Activated T-cell treated with anti-CD3 and anti-CD28 coated beads, Interleukin-2, amount 50 U/mL, for 24 hours (primary cell): Measurements from ENCODE around the gene CCDC159.
"Not testable (repeated sequence)": the region's sequence is repeated elsewhere in the genome, so short reads cannot be mapped to it uniquely, and the experiment has no call there.

ENCODE experiments used
- DNase-seq: peaks from one replicate; pipeline ENCODE4 v3.0.0-alpha.2; 2020
- H3K27ac Mint-ChIP-seq: 2 replicates; pipeline ENCODE4 v1.8.0; 2020; ENCODE audit warnings: mild to moderate bottlenecking, mixed read lengths
- H3K27me3 Mint-ChIP-seq: 2 replicates; pipeline ENCODE4 v1.8.0; 2020; ENCODE audit warnings: mixed read lengths
- H3K36me3 Mint-ChIP-seq: 2 replicates; pipeline ENCODE4 v1.8.0; 2020; ENCODE audit warnings: low read depth, mixed read lengths
- H3K4me1 Mint-ChIP-seq: 2 replicates; pipeline ENCODE4 v1.8.0; 2020; ENCODE audit warnings: low read depth, mixed read lengths
- H3K4me3 Mint-ChIP-seq: 2 replicates; pipeline ENCODE4 v1.8.0; 2020; ENCODE audit warnings: mild to moderate bottlenecking, moderate library complexity, mixed read lengths
- H3K9me3 Mint-ChIP-seq: 2 replicates; pipeline ENCODE4 v1.8.0; 2020; ENCODE audit warnings: mixed read lengths

CCDC159 gene

DNA sequence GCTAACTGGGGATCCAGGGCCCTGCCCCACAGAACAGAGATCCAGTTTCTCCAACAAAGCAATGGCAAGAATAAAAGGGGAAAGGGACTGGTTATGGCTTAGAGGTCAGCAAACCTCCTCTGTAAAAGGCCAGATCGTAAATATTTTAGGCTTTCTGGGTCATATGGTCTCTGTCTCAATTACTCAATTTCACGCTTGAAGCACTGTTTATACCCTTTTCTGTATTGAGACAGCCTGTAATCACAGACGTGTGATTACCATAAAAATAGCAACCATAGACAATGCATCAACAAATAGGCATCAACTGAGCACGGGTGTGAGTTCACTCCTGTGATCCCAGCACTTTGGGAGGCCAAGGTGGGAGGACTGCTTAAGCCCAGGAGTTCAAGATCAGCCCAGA, 16.2 kb upstream of the CCDC159 start:
- Mint-ChIP-seq H3K4me3 (no peak overlapping the region), H3K27me3 (no peaks in the 10 kb centered on the region), H3K9me3 (no peaks in the 10 kb centered on the region), H3K27ac (no peak overlapping the region), H3K4me1 (no peaks in the 10 kb centered on the region), H3K36me3 (peaks cover 22% of the 10 kb centered on the region)
- no peak for DNase-seq

DNA sequence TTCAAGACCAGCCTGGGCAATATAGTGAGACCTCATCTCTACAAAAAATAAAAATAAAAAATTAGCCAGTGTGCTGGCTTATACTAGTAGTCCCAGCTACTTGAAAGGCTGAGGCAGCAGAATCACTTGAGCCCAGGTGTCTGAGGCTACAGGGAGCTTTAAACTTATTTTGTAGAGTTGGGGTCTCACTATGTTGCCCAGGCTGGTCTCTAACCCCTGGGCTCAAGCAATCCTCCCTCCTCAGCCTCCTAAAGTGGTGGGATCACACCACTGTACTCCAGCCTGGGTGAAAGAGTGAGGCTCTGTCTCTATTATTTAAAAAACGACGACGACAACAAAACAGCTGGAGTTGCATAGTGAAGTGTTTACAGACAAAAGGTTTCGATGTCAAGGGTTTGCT, 14.8 kb upstream of the CCDC159 start:
- no peaks in the 10 kb centered on the region for H3K4me1 Mint-ChIP-seq
- H3K36me3 Mint-ChIP-seq = peaks cover 36% of the 10 kb centered on the region
- no peak for DNase-seq
- H3K4me3 Mint-ChIP-seq = no peak overlapping the region
- H3K27ac Mint-ChIP-seq = no peak overlapping the region
- H3K9me3 Mint-ChIP-seq = no peaks in the 10 kb centered on the region
- no peaks in the 10 kb centered on the region for H3K27me3 Mint-ChIP-seq

DNA sequence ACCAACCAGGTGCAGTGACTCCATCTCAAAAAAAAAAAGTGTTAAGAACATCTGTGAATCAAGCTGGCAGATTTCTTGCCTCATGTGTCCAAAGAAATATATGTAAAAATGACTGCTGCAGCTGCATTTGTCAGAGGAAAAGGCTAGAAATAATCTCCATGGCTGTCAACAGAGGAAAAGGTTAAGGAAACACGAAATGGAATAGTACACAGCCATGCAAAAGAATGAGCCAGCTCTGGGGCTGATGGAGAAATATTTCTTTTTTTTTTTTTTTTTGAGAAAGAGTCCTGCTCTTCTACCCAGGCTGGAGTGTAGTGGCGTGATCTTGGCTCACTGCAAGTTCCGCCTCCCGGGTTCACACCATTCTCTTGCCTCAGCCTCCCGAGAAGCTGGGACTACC, 13.5 kb upstream of the CCDC159 start:
- Mint-ChIP-seq H3K36me3 (peaks cover 37% of the 10 kb centered on the region), H3K27me3 (no peaks in the 10 kb centered on the region), H3K4me3 (no peak overlapping the region), H3K27ac (no peak overlapping the region), H3K4me1 (peaks cover 8% of the 10 kb centered on the region), H3K9me3 (no peaks in the 10 kb centered on the region)
- DNase-seq = no peak

DNA sequence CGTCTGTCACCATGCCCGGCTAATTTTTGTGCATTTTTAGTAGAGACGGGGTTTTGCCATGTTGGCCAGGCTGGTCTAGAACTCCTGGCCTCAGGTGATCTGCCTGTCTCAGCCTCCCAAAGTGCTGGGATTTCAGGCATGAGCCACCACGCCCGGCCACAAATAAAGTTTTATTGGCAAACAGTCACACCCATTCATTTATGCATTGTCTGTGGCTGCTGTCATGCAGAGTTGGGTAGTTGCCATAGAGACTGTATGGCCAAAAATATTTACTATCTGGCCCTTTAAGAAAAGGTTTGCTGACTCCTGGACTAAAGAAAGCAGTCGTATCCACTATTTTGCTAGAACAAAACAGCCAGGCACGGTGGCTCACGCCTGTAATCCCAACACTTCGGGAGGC, 12.5 kb upstream of the CCDC159 start:
- H3K4me3 Mint-ChIP-seq, H3K27ac Mint-ChIP-seq, DNase-seq, H3K27me3 Mint-ChIP-seq, H3K9me3 Mint-ChIP-seq: not testable (repeated sequence)
- Mint-ChIP-seq H3K36me3 (peaks cover 37% of the 10 kb centered on the region), H3K4me1 (peaks cover 16% of the 10 kb centered on the region)

DNA sequence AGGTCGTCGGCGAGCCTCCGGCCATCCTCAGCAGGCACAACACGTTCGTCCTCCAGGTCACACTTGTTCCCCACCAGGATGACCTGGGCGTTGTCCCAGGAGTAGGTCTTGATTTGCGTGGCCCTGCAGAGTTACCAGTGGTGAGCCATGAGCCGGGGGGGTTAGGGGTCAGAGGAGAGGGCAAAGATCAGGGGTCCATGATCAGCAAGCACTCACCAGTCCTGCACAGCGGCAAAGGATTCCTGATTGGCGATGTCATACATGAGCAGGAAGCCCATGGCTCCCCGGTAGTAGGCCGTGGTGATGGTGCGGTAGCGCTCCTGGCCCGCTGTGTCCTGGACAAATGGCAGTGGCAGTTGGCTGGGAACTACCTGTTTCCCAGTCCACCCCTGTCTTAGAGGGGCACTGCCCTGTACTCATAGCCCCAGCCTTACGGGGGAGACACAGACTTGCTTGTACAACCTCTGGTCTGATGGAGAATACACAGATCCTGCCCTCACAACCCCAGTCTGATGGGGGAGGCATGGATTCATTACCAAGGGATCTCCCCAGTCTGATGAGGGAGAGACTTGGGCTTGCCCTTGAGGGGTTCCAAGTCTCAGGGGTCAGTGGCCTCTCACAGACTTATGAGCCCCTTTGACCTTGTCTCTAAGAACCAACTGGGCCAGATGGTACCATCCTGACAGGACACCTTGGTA, 10.7 kb upstream of the CCDC159 start:
- peaks cover 37% of the 10 kb centered on the region for H3K36me3 Mint-ChIP-seq
- H3K27ac Mint-ChIP-seq = no peak overlapping the region
- DNase-seq = no peak
- H3K9me3 Mint-ChIP-seq = no peaks in the 10 kb centered on the region
- H3K4me3 Mint-ChIP-seq = no peak overlapping the region
- no peaks in the 10 kb centered on the region for H3K27me3 Mint-ChIP-seq
- H3K4me1 Mint-ChIP-seq = peaks cover 24% of the 10 kb centered on the region

DNA sequence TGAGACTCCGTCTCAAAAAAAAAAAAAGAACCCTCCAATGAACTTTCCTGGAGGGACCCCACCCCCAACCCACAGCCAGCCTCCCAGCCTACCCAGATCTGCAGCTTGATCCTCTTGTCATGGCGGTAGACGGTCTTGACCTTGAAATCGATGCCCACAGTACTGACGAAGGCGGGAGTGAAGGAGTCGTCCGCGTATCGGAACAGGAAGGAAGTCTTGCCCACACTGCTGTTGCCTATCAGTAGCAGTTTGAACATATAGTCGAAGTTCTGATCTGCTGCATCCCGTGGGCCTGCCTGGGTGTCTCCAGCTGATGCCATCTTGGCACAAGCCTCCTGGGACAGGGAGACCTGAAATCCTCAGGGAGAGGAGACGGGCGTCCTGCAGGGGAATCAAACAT, 9.2 kb upstream of the CCDC159 start:
- no peak overlapping the region for H3K27ac Mint-ChIP-seq
- no peak for DNase-seq

DNA sequence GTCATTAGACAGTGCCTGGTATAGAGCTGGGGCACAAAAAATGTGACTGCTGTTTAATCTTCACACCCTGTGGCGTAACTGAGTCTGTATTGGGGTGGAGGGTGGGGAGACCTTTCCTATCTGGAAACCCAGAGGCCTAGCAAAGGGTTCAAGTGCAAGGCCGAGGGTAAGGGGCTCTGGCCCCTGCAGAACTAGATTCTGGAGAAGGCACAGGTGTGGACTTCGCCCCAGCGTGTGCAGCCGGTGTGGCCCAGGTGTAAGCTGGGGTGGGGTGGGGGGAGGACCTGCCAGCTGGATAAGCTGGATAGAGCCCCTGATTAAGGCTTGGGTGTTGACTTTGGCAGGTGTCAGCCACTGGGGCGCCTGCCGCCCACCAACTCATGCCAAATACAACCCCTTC, 8.2 kb upstream of the CCDC159 start:
- peaks cover 24% of the 10 kb centered on the region for H3K4me1 Mint-ChIP-seq
- DNase-seq = no peak
- H3K27ac Mint-ChIP-seq = no peak overlapping the region
- H3K4me3 Mint-ChIP-seq = no peak overlapping the region
- H3K36me3 Mint-ChIP-seq = peaks cover 38% of the 10 kb centered on the region
- no peaks in the 10 kb centered on the region for H3K27me3 Mint-ChIP-seq
- H3K9me3 Mint-ChIP-seq = no peaks in the 10 kb centered on the region

More for the DNA sequence above, 9.2 kb upstream of the CCDC159 start:
- H3K36me3 Mint-ChIP-seq = peaks cover 37% of the 10 kb centered on the region
- H3K4me1 Mint-ChIP-seq = peaks cover 24% of the 10 kb centered on the region
- H3K9me3 Mint-ChIP-seq = no peaks in the 10 kb centered on the region
- H3K4me3 Mint-ChIP-seq = no peak overlapping the region
- H3K27me3 Mint-ChIP-seq = no peaks in the 10 kb centered on the region

DNA sequence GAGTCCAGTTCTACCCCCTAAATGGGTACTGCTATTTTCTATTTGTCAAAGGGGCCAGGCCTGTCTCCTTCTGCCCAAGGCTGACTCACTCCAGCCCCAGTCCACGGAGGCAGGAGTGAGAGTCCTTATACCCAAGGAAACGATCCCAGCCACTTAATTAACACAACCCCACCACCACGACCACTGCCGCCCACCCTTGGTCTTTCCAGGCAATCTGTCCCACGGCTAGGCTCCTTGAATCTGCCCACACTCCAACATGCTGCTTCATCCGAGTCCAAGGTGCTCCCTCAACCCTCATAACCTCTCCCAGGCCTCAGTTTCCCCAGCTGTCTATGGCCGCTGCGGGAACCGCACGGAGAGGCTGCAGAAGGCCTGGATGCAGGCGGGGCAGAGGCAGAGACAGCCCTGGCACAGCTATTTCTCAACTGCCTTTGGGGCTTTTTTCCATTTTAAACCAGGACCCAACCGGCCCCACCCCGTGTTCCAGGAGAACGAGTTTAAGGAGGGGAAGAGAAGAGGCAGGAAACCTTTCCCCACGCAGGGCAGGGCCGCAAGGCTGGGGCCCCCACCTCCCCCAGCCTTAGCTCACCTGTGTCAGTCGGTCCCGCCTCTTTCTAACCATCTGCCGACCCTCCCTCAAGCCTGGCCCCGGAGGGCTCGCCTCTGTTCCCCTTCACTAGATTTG, 7.6 kb upstream of the CCDC159 start:
- H3K9me3 Mint-ChIP-seq = no peaks in the 10 kb centered on the region

DNA sequence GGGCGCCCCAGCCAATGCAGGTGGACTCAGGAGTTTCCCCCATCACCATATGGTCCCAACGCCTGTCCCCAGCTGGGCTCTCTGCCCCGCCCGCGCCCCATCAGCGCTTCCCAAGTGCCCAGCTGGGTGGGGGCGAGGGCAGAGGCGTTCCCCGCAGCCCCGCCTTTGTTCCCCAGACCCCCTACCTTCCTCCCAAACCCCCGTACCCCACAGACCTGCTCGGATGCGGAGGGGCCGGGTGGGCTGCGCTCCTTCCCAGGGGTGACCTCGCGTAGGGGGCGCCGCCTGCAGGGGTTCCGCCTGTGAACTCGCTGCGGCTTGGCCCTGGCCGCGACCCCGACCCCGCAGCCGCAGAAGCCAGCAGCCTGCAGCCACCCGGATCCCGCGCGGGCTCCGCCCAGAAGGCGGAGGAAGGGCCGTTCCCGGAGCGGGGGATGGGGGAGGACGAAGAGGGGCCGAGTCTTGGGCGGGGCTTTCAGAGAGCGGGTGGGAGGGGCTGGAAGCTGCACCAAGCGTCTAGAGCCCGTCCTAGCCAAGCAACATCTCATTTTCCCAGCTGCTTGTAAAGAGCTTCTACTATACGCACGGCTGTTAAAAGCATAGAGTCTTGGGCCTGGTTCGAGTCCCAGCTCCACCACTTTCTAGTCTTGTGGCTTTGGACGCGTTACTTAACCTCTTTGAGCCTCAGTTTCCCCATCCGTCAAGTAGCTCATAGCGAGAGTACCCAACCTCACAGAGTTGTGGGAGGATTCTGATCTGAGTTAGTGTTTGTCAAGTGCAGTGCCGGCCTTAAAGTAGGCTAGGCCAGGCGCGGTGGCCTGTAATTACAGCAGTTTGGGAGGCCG, 6.8 kb upstream of the CCDC159 start, which contains the start of gene RAB3D:
TSS of gene RAB3D (minus strand) at position 404 of the 845 bp plus-strand sequence. CDS start 2,258 bp downstream, outside the sequence.
- DNase-seq = peak; percentile 88
- peak within 1 kb of the TSS; percentile 58 for H3K27ac Mint-ChIP-seq
- H3K27me3 Mint-ChIP-seq = no peaks in the 10 kb centered on the region
- H3K4me1 Mint-ChIP-seq = peaks cover 28% of the 10 kb centered on the region
- H3K9me3 Mint-ChIP-seq = no peaks in the 10 kb centered on the region
- H3K4me3 Mint-ChIP-seq = peak within 1 kb of the TSS; percentile 78
- H3K36me3 Mint-ChIP-seq = peaks cover 30% of the 10 kb centered on the region

More for the DNA sequence above, 7.6 kb upstream of the CCDC159 start:
- peak overlapping the region; percentile 78 for H3K4me3 Mint-ChIP-seq
- peaks cover 34% of the 10 kb centered on the region for H3K36me3 Mint-ChIP-seq
- no peaks in the 10 kb centered on the region for H3K27me3 Mint-ChIP-seq
- DNase-seq = no peak
- peak overlapping the region; percentile 58 for H3K27ac Mint-ChIP-seq
- H3K4me1 Mint-ChIP-seq = peaks cover 25% of the 10 kb centered on the region

DNA sequence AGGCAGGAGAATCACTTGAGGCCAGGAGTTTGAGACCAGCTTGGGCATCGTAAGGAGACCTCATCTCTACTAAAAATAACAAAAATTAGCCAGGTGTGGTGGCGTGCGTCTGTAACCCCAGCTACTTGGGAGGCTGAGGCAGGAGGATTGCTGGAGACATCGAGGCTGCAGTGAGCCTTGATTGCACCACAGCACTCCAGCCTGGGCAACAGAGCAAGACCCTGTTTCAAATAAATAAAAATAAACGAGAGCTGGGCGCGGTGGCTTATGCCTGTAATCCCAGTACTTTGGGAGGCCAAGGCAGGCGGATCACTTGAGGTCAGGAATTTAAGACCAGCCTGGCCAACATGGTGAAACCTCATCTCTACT, 6.2 kb upstream of the CCDC159 start:
- not testable (repeated sequence) for H3K27ac Mint-ChIP-seq

DNA sequence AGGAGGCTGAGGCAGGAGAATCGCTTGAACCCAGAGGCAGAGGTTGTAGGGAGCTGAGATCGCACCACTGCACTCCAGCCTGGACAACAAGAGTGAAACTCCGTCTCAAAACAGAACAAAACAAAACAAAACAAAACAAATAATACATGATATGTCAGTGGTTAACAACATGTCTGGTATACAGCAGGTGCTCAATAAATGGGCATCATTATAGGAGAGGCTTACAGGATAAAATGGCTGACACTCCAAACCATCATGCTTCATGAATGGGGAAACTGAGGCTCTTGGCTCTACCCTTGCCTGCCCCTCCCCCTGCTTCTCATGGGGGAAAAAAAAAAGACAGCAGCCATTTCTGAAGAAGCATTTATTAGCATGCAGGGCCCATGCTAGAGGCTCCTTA, 3.9 kb upstream of the CCDC159 start:
- Mint-ChIP-seq H3K4me1 (peaks cover 47% of the 10 kb centered on the region), H3K27me3 (no peaks in the 10 kb centered on the region), H3K9me3 (no peaks in the 10 kb centered on the region), H3K4me3 (no peak overlapping the region), H3K27ac (no peak overlapping the region), H3K36me3 (peaks cover 15% of the 10 kb centered on the region)
- no peak for DNase-seq

More for the DNA sequence above, 6.2 kb upstream of the CCDC159 start:
- peaks cover 27% of the 10 kb centered on the region for H3K36me3 Mint-ChIP-seq
- H3K4me1 Mint-ChIP-seq = peaks cover 30% of the 10 kb centered on the region
- H3K9me3 Mint-ChIP-seq, DNase-seq, H3K27me3 Mint-ChIP-seq: not testable (repeated sequence)
- H3K4me3 Mint-ChIP-seq = peak overlapping the region; percentile 78

DNA sequence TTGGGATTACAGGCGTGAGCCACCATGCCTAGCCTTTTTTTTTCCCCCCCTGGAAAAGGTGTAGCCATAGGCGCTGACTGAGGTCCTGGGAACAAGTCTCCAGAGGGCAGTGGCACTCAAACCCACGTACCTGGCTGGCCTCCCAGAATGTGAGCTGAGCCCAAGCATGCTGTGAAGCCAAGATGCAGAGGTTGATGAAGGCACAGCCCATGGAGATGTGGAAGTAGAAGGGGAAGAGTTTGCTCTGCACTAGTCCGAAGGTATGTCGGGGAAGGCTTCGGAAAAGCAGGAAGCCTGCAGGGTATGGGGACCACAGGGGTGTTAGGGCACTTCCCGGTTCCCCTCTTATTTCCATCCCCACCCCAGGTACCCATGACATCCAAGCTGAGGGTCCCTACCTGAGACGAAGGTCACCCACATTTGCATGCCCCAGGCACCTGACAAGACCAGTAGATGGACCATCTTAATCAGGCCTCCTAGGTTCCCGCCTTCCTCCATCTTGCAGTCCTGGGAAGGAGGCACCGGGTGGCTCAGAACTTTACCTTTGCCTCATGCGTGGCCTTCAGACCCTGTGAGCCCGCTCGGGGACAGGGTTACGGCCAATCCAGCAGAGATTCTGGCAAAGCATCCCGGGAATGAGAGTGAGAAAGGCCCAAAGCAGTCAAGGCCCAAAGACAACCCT, 1.1 kb upstream of the CCDC159 start:
- H3K4me1 Mint-ChIP-seq = peaks cover 32% of the 10 kb centered on the region
- H3K36me3 Mint-ChIP-seq = peaks cover 20% of the 10 kb centered on the region
- peak overlapping the region; percentile 93 for H3K27ac Mint-ChIP-seq
- no peak for DNase-seq
- H3K4me3 Mint-ChIP-seq = peak overlapping the region; percentile 93
- H3K9me3 Mint-ChIP-seq = peaks cover 4% of the 10 kb centered on the region
- H3K27me3 Mint-ChIP-seq = no peaks in the 10 kb centered on the region

DNA sequence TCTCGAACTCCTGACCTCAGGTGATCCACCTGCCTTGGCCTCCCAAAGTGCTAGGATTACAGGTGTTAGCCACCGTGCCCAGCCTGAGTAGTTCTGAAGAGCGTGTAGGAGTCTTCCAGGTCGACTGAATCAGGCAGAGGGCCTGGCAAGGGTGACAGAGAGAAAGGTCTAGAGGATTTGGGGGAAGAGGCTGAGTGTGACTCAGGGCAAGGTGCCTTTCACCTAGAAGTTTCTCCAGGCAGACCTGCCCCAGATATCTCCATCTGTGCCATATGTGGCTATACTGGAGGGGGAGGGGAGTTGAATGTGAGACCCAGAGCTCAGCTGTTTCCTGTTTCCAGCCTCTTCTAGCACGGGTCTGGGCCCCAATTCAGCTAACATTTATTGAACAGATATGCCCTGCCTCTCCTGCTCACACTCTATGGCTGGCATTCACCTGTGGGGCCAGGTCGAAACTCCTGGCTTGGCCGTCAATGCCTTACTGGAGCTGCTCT, 1.3 kb downstream of the CCDC159 start:
- peaks cover 4% of the 10 kb centered on the region for H3K9me3 Mint-ChIP-seq
- peaks cover 15% of the 10 kb centered on the region for H3K36me3 Mint-ChIP-seq
- peak overlapping the region; percentile 93 for H3K4me3 Mint-ChIP-seq
- DNase-seq = no peak
- H3K27ac Mint-ChIP-seq = peak overlapping the region; percentile 61
- H3K4me1 Mint-ChIP-seq = peaks cover 32% of the 10 kb centered on the region
- no peaks in the 10 kb centered on the region for H3K27me3 Mint-ChIP-seq

DNA sequence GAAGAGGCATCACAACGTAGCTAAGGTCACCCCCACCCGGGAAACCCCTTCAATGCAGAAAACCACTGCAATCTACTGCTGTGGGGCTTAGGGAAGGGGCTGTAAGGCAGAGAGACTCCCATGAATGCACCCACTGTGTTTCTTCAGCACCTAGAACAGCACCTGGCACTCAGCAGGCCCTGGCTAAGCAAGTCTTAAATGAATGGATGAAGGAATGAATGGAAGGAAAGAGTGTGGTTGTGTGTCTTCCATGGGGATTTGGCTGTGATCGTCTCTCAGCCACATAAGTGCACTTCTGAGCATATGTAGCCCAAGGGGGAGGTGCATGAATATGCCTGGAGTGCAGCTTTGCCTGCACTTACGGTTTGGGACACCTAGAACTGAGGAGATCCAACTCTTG, 2.9 kb downstream of the CCDC159 start:
- Mint-ChIP-seq H3K4me1 (peaks cover 30% of the 10 kb centered on the region), H3K4me3 (no peak overlapping the region), H3K36me3 (peaks cover 12% of the 10 kb centered on the region), H3K27ac (no peak overlapping the region), H3K27me3 (no peaks in the 10 kb centered on the region), H3K9me3 (peaks cover 4% of the 10 kb centered on the region)
- DNase-seq = no peak
